Measurements from ENCODE around the gene STK25. TPM values are rescaled to one million over a fixed set of nuclear protein-coding genes. Genes with fewer than 3 reads are reported as not detected.

Gene STK25
- total RNA-seq, 1 donor from 2014 or later = 158 TPM

DNA sequence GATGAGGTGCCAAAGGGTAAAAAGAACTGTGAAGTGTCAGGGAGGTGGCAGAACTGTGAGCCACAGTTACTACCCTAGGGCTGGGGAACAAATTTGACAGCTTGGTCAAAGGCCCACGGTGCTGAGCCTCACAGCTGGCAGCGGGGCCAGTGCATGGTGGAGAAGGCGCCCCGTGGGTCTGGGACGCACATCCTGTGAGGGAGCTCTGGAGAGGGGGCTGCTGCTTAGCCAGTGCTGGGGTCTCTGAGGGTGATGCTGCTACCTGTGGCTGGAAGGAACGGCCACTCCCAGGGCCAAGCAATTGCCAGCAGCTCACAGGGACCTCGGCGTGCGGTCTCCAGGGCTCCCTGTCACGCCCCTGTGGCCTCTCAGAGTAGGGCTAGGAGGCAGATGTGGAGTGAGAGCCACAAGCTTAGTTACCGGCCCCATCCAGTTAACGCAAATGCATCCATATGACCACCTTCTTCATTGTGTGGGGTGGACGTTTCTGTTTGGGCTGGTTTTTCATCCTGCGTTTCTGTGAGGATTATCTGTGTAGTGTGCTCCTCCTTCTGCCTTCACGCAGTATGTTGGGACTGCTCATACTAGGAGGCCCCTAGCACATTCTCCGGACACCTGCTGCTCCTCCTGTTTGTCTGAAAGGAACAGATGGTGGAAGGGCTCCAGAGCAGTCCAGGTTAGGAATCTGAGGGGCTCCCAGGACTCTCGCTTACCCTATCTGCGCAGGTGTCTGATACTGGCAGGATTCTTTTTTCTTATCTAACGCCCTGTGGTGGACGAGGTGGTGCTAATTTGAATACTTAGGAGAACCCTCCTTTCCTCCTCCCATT is 26.0 kb downstream of the STK25 start:
- H3K27ac Mint-ChIP-seq (ENCODE audit: unreplicated experiment) = no peak overlapping the region
- DNase-seq (ENCODE audit: low spot score) = no peak
- H3K36me3 Mint-ChIP-seq (ENCODE audit: low read depth) = peaks cover 21% of the 10 kb centered on the region
- no peaks in the 10 kb centered on the region for H3K9me3 Mint-ChIP-seq (ENCODE audit: low read depth)
- H3K4me3 Mint-ChIP-seq (ENCODE audit: unreplicated experiment) = no peak overlapping the region
- H3K27me3 Mint-ChIP-seq (ENCODE audit: low read depth) = no peaks in the 10 kb centered on the region
- TF ChIP-seq, protein P1, sequence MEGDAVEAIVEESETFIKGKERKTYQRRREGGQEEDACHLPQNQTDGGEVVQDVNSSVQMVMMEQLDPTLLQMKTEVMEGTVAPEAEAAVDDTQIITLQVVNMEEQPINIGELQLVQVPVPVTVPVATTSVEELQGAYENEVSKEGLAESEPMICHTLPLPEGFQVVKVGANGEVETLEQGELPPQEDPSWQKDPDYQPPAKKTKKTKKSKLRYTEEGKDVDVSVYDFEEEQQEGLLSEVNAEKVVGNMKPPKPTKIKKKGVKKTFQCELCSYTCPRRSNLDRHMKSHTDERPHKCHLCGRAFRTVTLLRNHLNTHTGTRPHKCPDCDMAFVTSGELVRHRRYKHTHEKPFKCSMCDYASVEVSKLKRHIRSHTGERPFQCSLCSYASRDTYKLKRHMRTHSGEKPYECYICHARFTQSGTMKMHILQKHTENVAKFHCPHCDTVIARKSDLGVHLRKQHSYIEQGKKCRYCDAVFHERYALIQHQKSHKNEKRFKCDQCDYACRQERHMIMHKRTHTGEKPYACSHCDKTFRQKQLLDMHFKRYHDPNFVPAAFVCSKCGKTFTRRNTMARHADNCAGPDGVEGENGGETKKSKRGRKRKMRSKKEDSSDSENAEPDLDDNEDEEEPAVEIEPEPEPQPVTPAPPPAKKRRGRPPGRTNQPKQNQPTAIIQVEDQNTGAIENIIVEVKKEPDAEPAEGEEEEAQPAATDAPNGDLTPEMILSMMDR (IDR thresholded peaks at IDR 0.05) = no peak
- no peaks in the 10 kb centered on the region for H3K4me1 Mint-ChIP-seq (ENCODE audit: low read depth)

DNA sequence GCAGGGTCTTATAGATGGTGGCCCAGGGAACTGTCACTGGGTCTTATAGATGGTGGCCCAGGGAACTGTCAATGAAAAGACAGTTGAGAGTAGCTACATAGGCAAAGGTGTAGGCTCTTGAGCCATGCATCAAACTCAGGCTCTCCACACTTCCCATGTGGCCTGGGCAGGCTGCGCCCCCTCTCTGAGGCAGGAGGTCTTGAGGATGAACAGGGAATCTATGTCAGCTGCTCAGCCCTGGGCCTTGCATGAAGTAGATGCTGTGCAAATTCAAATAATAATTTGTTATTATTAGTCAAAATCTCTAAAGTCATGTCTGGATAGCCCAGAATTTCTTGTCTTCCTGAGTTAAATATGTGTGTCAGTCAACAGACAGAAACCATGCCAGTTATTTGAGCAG is 26.7 kb downstream of the STK25 start:
- no peak for DNase-seq (ENCODE audit: low spot score)
- H3K9me3 Mint-ChIP-seq (ENCODE audit: low read depth) = no peaks in the 10 kb centered on the region
- TF ChIP-seq, protein P1 (IDR thresholded peaks at IDR 0.05) = no peak

DNA sequence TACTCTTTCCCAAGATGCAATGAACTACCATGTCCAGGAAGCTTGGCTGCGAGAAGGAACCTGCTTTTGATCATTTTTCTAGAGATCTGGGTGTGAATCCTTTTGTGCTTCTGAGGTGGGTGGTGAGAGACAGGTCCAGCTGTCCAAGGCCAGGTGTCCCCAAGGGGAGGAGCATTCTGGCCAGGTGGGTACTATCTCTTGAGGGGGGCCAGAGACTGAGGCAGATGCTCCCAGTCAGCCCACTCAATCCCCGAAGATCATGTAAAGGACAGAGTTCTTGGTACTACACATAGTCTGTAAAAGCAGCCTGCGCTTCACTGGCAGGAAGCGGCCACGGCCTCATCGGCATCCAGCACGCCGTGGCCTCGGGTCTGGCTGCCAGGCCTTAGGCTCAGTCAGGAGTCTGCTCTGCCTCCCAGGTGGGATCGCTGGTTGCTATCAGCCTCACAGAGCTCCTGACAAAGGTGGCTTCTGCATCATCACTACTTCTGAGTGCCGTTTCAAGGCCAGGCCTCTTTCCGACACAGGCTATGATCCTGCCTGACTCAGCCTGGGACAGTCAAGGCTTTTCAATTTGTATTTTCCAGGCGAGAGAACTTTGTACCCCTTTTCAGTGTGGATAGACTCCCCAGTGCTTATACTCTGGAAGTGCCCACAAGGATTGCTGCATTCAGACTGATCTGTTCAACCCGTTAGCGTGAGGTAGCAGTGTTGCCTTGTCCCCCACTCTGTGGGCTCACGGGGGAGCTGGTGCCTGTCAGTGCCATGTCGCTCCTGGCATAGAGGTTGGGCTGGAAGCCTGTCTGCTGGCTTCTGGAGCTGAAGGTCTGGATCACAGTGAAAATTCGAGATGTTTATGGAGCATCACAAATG is 29.1 kb downstream of the STK25 start:
- Mint-ChIP-seq H3K4me1 (ENCODE audit: low read depth) (no peaks in the 10 kb centered on the region), H3K36me3 (ENCODE audit: low read depth) (peaks cover 13% of the 10 kb centered on the region), H3K27ac (ENCODE audit: unreplicated experiment) (no peak overlapping the region), H3K27me3 (ENCODE audit: low read depth) (no peaks in the 10 kb centered on the region), H3K4me3 (ENCODE audit: unreplicated experiment) (no peak overlapping the region), H3K9me3 (ENCODE audit: low read depth) (no peaks in the 10 kb centered on the region)
- DNase-seq (ENCODE audit: low spot score) = no peak
- TF ChIP-seq, protein P1 (IDR thresholded peaks at IDR 0.05) = no peak

More for the DNA sequence above, 26.7 kb downstream of the STK25 start:
- no peaks in the 10 kb centered on the region for H3K27me3 Mint-ChIP-seq (ENCODE audit: low read depth)
- H3K4me1 Mint-ChIP-seq (ENCODE audit: low read depth) = no peaks in the 10 kb centered on the region
- peaks cover 18% of the 10 kb centered on the region for H3K36me3 Mint-ChIP-seq (ENCODE audit: low read depth)
- no peak overlapping the region for H3K4me3 Mint-ChIP-seq (ENCODE audit: unreplicated experiment)
- no peak overlapping the region for H3K27ac Mint-ChIP-seq (ENCODE audit: unreplicated experiment)

DNA sequence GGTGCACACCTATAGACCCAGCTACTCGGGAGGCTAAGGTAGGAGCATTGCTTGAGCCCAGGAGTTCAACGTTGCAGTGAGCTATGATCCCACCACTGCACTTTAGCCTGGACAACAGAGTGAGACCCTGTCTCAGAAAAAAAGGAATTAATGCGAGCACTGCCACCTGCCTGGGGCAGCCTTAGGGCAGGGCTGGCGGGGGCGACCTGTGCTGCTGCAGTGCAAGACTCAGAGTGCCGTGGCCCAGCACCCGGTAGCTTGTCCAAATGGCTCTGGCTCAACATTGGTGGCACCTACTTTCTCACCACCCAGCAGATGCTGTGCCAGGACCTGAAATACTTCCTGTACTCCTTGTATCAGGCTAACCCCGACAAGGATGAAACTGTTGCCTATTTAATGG is 30.2 kb downstream of the STK25 start:
- no peak for DNase-seq (ENCODE audit: low spot score)
- H3K36me3 Mint-ChIP-seq (ENCODE audit: low read depth) = peaks cover 9% of the 10 kb centered on the region
- H3K27ac Mint-ChIP-seq (ENCODE audit: unreplicated experiment) = no peak overlapping the region
- TF ChIP-seq, protein P1 (IDR thresholded peaks at IDR 0.05) = no peak
- no peaks in the 10 kb centered on the region for H3K27me3 Mint-ChIP-seq (ENCODE audit: low read depth)
- H3K4me1 Mint-ChIP-seq (ENCODE audit: low read depth) = no peaks in the 10 kb centered on the region
- no peaks in the 10 kb centered on the region for H3K9me3 Mint-ChIP-seq (ENCODE audit: low read depth)
- no peak overlapping the region for H3K4me3 Mint-ChIP-seq (ENCODE audit: unreplicated experiment)

DNA sequence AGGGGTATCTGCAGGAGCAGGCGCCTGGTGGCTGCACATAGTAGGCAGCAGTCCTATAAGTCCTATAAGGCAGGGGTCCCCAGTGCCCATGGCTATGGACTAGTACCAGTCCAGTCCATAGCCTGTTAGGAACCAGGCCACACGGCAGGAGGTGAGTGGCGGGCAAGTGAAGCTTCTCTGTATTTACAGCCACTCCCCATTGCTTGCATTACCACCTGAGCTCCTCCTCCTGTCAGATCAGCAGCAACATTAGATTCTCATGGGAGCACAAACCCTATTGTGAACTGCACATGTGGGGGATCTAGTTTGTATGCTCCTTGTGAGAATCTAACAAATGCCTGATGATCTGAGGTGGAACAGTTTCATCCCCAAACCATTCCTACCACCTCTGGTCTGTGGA is 33.1 kb downstream of the STK25 start:
- H3K27me3 Mint-ChIP-seq (ENCODE audit: low read depth) = no peaks in the 10 kb centered on the region
- DNase-seq (ENCODE audit: low spot score) = no peak
- H3K9me3 Mint-ChIP-seq (ENCODE audit: low read depth) = no peaks in the 10 kb centered on the region
- no peak overlapping the region for H3K4me3 Mint-ChIP-seq (ENCODE audit: unreplicated experiment)
- no peak overlapping the region for H3K27ac Mint-ChIP-seq (ENCODE audit: unreplicated experiment)
- no peaks in the 10 kb centered on the region for H3K4me1 Mint-ChIP-seq (ENCODE audit: low read depth)
- H3K36me3 Mint-ChIP-seq (ENCODE audit: low read depth) = peaks cover 16% of the 10 kb centered on the region
- TF ChIP-seq, protein P1 (IDR thresholded peaks at IDR 0.05) = no peak

Measured in chondrocyte (in vitro differentiated cells).